Caki2 (cell line): Measurements from ENCODE around the gene MRPL2. TPM values are rescaled to one million over a fixed set of nuclear protein-coding genes. Genes with fewer than 3 reads are reported as not detected.
A peak's percentile ranks its signal among the peaks of the same experiment; 100 is the strongest.
"Not testable (repeated sequence)": the region's sequence is repeated elsewhere in the genome, so short reads cannot be mapped to it uniquely, and the experiment has no call there.

Experiments
- DNase-seq: peaks from one replicate; pipeline ENCODE4 v3.0.0-alpha.2; 2015; ENCODE audit warnings: low read depth
- in situ Hi-C: cut with HindIII; loops from 2 replicates; pipeline ENCODE4 v1.10.0; 2016; ENCODE audit warnings: low sequenced_read_pairs, low pct_unique_long_range_greater_than_20kb, mixed read lengths
- total RNA-seq: library from RNA; depleted of rRNA; stranded (reverse); fragments of >200 nt; shearing (Covaris generic); gene quantifications from 2 replicates; pipeline ENCODE4 v1.2.3, GENCODE V29; 2014; ENCODE audit warnings: low replicate concordance

MRPL2 gene
- total RNA-seq, 1 experiment from 2014 or later = 50.5 TPM

GRCh38 chr6:43088654-43089056 lies 29.4 kb upstream of the MRPL2 start:
- in situ Hi-C loops = no loop called here
- DNase-seq = no peak

- in situ Hi-C loops = no loop called here
- DNase-seq = no peak
Measured at GRCh38 chr6:43086022-43086658, 26.9 kb upstream of the MRPL2 start.

GRCh38 chr6:43082806-43083655 lies 23.8 kb upstream of the MRPL2 start:
- in situ Hi-C loops = no loop called here
- DNase-seq = no peak

GRCh38 chr6:43081922-43082321 lies 22.7 kb upstream of the MRPL2 start:
- in situ Hi-C loops, DNase-seq: not testable (repeated sequence)

GRCh38 chr6:43081043-43081442 lies 21.8 kb upstream of the MRPL2 start:
- DNase-seq = no peak
- in situ Hi-C loops = no loop called here

- DNase-seq = no peak
- in situ Hi-C loops = no loop called here
Measured at GRCh38 chr6:43078691-43079090, 19.5 kb upstream of the MRPL2 start.

- in situ Hi-C loops = no loop called here
- no peak for DNase-seq
Measured at GRCh38 chr6:43077981-43078511, 18.8 kb upstream of the MRPL2 start.

- in situ Hi-C loops = no loop called here
- DNase-seq = no peak
Measured at GRCh38 chr6:43077333-43077809, 18.1 kb upstream of the MRPL2 start.

GRCh38 chr6:43076464-43077332 lies 17.5 kb upstream of the MRPL2 start:
- DNase-seq = peak; percentile 41
- in situ Hi-C loops = no loop called here

GRCh38 chr6:43075670-43076463 lies 16.6 kb upstream of the MRPL2 start, which contains the start of gene PTK7:
PTK7 (plus strand) TSS chr6:43076314; CDS start chr6:43076489, 175 bp downstream.
- in situ Hi-C loops = no loop called here
- no peak for DNase-seq

- DNase-seq = no peak
- in situ Hi-C loops = no loop called here
Measured at GRCh38 chr6:43074847-43075669, 15.8 kb upstream of the MRPL2 start.

GRCh38 chr6:43070028-43070632 lies 10.9 kb upstream of the MRPL2 start:
- in situ Hi-C loops = no loop called here
- peak; percentile 49 for DNase-seq

GRCh38 chr6:43062818-43063217 lies 3.6 kb upstream of the MRPL2 start:
- no peak for DNase-seq
- in situ Hi-C loops = no loop called here

GRCh38 chr6:43061861-43062260 lies 2.6 kb upstream of the MRPL2 start:
- DNase-seq = no peak
- in situ Hi-C loops = no loop called here

- in situ Hi-C loops = no loop called here
- DNase-seq = no peak
Measured at GRCh38 chr6:43060755-43061633, 1.8 kb upstream of the MRPL2 start.
